Vein endothelial cell (primary cell): Measurements from ENCODE around the gene HOXB1. TPM values are rescaled to one million over a fixed set of nuclear protein-coding genes. Genes with fewer than 3 reads are reported as not detected.

ENCODE experiments used
- small RNA-seq: library from RNA; depleted of rRNA; stranded (forward); fragments of <200 nt; gene quantifications from one replicate; pipeline ENCODE3, GENCODE V24; 2012
- total RNA-seq: library from RNA; depleted of rRNA; stranded (reverse); fragments of >200 nt; gene quantifications from 2 replicates; pipeline ENCODE4 v1.2.3, GENCODE V29; 2012

Gene HOXB1
- not detected in 2 replicates for total RNA-seq

GRCh38 chr17:48530887-48531272, at the start of gene HOXB1:
TSS of gene HOXB1 (minus strand) at chr17:48531011. CDS start at chr17:48530904, 107 bp downstream.

GRCh38 chr17:48577946-48578615, 47.3 kb upstream of the HOXB1 start, which contains the start of gene HOXB4:
TSS of gene HOXB4 (minus strand) at chr17:48578350. CDS start at chr17:48578319, 31 bp downstream.

GRCh38 chr17:48545022-48545375, 14.2 kb upstream of the HOXB1 start, which contains the start of gene HOXB2:
TSS of gene HOXB2 (minus strand) at chr17:48545109. CDS start at chr17:48544911, 198 bp downstream.

Small RNA genes within 50 kb of the gene (small RNA-seq; reads per million reads assigned to genes)
- not detected for gene RF00019

Other genes starting within 250 kb of the HOXB1 start
- gene SKAP1, start 100.8 kb downstream of the HOXB1 start, total RNA-seq, result 0.65 TPM in 1 of 2 replicates, not detected in the other
- gene HOXB2, start 14.1 kb upstream of the HOXB1 start, total RNA-seq, result 2.5 and 2.9 TPM in 2 replicates
- gene HOXB4, start 47.3 kb upstream of the HOXB1 start, total RNA-seq, result 5.2 and 6.0 TPM in 2 replicates
- gene HOXB3, start 59.2 kb upstream of the HOXB1 start, total RNA-seq, result 15.7 and 21.3 TPM in 2 replicates
- 0.33 and 0.86 TPM in 2 replicates for gene HOXB5, start 62.8 kb upstream of the HOXB1 start, total RNA-seq
- 16.0 and 19.8 TPM in 2 replicates for gene HOXB6, start 74.0 kb upstream of the HOXB1 start, total RNA-seq
- 14.4 and 17.9 TPM in 2 replicates for gene HOXB7, start 80.0 kb upstream of the HOXB1 start, total RNA-seq
- gene HOXB8, start 84.3 kb upstream of the HOXB1 start, total RNA-seq, result 1.4 and 4.2 TPM in 2 replicates
- 1.7 and 2.6 TPM in 2 replicates for gene HOXB9, start 95.3 kb upstream of the HOXB1 start, total RNA-seq
- gene PRAC1, start 191.5 kb upstream of the HOXB1 start, total RNA-seq, result not detected in 2 replicates
- gene PRAC2, start 192.2 kb upstream of the HOXB1 start, total RNA-seq, result not detected in 2 replicates
- gene HOXB13, start 197.7 kb upstream of the HOXB1 start, total RNA-seq, result under 0.01 TPM in 1 of 2 replicates, not detected in the other